22Rv1 (cell line): ENCODE results near the gene MCM10.

ENCODE experiments used
- ZFX ChIP-seq: fragments of 450-650 bp; IDR thresholded peaks from 2 replicates; pipeline ENCODE4 v1.6.1; 2017; ENCODE audit warnings: antibody characterized with exemption, borderline replicate concordance
- TF ChIP-seq, protein P1 (sequence below): fragments of 450-650 bp; IDR thresholded peaks from 2 replicates; pipeline ENCODE4 v1.5.1; 2017; ENCODE audit warnings: mild to moderate bottlenecking

DNA sequence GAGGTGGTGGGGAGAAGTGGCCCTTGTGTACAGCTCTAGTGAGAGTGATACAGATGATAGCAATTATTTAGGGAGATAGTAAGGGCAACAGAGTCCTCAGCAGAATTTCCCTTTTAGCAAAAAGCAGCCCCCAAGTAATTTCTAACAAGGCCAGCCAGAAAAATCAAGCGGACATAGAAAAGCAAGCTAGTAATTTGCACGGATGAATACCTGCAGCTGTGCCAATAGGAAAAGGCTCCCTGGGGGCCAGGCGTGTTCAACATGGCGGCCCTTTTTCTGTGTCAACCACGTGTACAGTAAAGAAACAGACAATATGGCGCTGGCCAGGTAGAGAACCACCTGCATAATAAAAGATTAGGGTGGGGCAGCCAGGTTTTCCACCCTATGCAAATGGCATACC, 7.4 kb downstream of the MCM10 start:
- TF ChIP-seq, protein P1, sequence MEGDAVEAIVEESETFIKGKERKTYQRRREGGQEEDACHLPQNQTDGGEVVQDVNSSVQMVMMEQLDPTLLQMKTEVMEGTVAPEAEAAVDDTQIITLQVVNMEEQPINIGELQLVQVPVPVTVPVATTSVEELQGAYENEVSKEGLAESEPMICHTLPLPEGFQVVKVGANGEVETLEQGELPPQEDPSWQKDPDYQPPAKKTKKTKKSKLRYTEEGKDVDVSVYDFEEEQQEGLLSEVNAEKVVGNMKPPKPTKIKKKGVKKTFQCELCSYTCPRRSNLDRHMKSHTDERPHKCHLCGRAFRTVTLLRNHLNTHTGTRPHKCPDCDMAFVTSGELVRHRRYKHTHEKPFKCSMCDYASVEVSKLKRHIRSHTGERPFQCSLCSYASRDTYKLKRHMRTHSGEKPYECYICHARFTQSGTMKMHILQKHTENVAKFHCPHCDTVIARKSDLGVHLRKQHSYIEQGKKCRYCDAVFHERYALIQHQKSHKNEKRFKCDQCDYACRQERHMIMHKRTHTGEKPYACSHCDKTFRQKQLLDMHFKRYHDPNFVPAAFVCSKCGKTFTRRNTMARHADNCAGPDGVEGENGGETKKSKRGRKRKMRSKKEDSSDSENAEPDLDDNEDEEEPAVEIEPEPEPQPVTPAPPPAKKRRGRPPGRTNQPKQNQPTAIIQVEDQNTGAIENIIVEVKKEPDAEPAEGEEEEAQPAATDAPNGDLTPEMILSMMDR: no peak
- no peak for TF ChIP-seq ZFX
